Measurements from ENCODE around the gene SKIDA1.
A peak's percentile ranks its signal among the peaks of the same experiment; 100 is the strongest.

The SKIDA1 gene

GRCh38 chr10:21499701-21500577 is 25.5 kb downstream of the SKIDA1 start:
- no peak for DNase-seq

GRCh38 chr10:21498986-21499385 is 26.5 kb downstream of the SKIDA1 start:
- DNase-seq, result no peak

DNA sequence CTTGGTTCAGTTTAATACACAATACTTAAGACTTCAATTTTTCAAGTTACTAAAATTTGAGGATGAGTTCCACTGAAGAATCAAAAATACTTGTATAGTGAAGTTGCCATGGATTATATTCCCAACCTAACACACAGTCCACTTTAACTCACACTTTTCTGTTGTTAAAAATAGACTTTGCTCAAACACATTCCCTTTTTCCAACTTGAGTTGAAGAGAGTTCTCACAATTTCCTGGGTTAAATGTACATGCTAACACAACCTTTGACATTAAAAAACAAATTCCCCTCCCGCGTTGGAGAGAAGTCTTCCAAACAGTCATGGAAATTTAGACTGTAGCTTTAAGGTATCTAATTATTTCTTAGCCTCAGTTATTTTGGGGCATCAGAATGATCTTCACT is 27.1 kb downstream of the SKIDA1 start:
- no peak for DNase-seq

GRCh38 chr10:21497177-21497807 is 28.2 kb downstream of the SKIDA1 start:
- DNase-seq, result no peak

- DNase-seq, result peak in 3 of 4 experiments; percentile 16 to 47 (median 44)
Measured at GRCh38 chr10:21496343-21497176, 28.9 kb downstream of the SKIDA1 start.

- DNase-seq, result peak; percentile 76 to 87 (median 82)
Measured at GRCh38 chr10:21495752-21496342, 29.6 kb downstream of the SKIDA1 start.

DNA sequence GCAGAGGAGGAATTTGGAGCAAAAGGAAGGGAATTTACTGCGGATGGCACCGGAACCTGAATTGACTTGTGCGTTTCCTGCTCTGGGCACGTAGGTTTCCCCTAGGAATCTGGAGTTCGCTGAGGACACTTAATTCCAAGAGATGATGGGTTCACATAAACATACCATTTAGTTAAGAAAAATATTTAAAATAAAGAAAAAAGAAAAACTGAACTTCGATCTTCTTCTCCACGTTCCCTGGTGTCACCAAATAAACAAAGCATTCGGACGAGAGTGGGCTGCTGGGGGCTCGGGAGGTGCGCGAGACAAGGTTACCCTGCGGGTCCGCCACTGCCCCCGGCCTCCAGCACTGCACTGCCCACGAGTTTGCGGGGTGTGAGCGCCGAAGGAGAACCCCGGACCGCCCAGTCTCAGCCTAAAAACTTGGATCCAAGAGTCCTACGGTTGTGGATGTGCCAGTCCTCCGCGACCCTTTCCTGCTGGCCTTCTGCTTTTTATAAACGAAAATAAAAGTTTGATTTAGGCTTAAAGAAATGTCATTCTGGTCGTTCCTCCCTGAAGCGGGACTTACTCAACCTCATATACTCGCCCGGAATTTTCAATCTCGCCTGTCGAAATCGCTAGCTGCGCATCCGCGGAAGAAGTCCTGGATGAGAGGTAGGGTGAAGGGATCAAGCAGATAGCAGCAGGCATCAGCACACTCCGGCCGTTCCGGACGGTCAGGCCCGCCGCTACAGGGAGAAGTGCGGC is 30.3 kb downstream of the SKIDA1 start:
- no peak for DNase-seq

GRCh38 chr10:21494191-21495001 is 31.1 kb downstream of the SKIDA1 start:
- DNase-seq, result no peak

DNA sequence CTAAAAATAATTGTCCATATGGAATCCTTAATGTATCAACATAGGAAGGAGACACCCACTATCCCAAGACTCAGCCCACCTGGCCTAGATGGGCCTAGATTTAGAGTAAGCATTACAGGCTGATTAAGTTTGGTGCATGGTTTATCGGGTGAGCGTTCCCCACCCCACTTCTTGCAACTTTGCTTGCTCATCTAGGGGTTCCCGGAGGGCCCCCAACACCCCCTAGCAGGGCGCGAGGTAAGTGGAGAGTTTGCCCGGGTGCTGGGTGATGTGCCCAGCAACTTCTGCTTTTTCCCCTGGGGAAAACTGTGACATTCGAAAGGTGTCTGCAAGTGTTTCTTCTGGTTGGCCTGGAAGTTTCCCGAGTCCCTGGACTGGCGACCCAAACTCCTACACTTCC is 31.7 kb downstream of the SKIDA1 start:
- no peak for DNase-seq

DNA sequence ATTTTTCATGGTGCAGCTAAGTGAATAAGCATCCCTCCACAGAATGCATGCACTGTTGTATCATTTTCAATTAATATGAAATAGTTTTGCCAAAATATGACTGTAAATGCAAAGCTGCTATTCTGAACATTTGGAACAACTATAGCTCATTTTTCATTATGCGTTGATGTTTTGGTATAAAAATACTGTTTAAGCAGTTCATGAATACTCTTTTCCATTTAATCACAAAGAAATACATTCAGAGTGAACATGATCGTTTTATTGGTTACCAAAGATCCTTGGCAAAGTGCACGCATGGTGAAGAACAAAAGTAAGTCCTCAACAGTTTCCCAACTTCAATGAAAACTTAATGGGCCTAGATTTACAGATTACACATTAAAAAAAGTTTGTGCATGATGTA is 33.1 kb downstream of the SKIDA1 start:
- DNase-seq, result no peak

GRCh38 chr10:21490711-21491105 is 34.8 kb downstream of the SKIDA1 start:
- no peak for DNase-seq

DNA sequence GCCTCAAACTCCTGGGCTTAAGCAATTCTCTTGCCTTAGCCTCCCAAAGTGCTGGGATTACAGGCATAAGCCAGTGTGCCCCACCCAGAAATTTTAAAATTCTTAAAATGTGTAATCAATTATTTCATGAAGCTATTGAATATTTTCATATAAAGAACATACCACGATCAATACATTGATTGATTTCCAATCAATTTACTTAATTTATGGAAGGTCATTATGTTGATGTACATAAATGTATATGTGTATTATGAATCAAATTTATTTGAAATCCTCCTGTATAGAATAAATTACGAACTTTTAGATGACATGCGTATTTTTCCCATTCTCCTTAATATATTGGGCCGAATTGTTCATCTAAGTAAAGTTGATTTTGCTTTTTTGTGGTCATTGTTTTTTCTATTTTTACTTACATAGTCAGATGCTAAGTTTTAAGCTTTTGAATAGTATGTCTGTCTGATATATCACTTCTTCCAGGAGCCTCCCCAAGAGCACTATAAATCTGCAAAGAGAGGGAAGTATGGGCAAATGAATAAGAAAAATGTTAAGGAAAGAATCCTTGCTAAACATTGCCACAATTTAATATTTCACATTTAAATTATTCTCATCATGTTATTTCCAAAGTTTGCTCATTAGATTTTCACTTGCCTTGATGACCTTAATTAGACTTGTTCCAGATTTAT is 35.3 kb downstream of the SKIDA1 start:
- no peak for DNase-seq

- no peak for DNase-seq
Measured at GRCh38 chr10:21488957-21489446, 36.5 kb downstream of the SKIDA1 start.

GRCh38 chr10:21488246-21488956 is 37.1 kb downstream of the SKIDA1 start:
- DNase-seq, result no peak

DNA sequence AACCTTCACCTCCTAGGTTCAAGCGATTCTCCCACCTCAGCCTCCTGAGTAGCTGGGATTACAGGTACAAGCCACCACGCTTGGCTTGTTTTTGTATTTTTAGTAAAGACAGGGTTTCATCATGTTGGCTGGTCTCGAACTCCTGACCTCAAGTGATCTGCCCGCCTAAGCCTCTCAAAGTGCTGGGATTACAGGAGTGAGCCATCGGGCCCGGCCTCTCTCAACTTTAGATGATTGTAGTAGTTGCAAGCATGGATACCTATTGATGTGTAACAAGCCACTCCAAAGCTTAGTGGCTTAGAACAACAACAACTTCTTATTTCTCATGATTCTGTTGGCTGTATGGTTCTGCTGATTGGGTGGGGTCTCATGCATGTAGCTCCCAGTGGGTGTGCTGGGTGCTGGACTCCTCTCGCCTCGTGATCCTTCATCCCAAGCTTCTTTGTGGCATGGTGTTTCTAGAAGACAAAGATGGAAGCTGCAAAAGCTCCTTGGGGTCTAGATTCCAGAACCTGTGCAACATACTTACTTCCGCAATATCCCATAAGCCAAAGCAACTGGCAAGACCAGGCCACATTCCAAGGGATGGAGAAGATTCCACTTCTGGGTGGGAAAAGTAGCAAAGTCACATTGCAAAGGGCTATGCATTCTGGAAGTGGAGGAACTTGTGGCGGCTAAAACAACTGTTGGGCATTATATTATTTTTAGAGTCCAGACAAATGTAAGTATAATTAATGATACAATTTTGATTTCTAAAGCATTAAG is 37.9 kb downstream of the SKIDA1 start:
- DNase-seq, result no peak

- DNase-seq, result no peak
Measured at GRCh38 chr10:21482821-21483220, 42.7 kb downstream of the SKIDA1 start.

GRCh38 chr10:21481407-21481806 is 44.1 kb downstream of the SKIDA1 start:
- no peak for DNase-seq

DNA sequence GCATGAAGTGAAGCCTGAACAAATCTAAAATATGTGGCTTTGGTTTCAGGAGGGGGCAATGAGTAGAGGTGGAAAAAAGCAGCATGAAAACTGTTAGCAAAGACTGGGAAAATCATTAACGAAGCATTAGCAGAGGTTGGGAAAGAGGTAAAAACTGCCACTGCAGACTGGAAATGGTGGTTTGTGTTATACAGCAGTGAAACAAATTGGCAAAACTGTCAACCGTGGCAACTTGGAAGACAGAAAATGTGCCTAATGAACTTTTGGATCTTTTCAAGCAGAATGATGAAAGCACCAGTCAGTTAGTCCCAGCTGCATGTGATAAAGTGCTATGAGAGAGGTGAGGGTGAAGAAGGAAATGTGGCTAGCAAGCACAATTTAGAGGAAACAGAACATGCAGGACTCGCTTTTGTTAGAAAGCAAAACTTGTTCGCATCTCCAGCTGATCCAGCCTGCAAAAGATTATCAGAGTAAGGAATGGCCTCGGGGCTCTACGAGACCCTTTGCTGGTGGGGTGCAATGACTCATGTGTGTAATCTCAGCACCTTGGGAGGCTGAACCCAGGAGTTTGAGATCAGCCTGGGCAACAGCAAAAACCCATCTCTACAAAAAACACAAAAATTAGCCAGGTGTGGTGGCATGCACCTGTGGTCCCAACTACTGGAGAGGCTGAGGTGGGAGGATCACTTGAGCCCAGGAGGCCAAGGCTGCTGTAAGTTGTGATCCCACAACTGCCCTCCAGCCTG is 45.7 kb downstream of the SKIDA1 start:
- no peak for DNase-seq

Measured in activated naive CD4-positive, alpha-beta T cell (primary cell).